Superior temporal gyrus (tissue), 1 donor: ENCODE data around the gene SGPP2.
"Not testable (repeated sequence)": the region's sequence is repeated elsewhere in the genome, so short reads cannot be mapped to it uniquely, and the experiment has no call there.

Experiments used
- DNase-seq: peaks from one replicate; pipeline ENCODE4 v3.0.0-alpha.2; 2016; ENCODE audit errors: extremely low spot score

The SGPP2 gene

DNA sequence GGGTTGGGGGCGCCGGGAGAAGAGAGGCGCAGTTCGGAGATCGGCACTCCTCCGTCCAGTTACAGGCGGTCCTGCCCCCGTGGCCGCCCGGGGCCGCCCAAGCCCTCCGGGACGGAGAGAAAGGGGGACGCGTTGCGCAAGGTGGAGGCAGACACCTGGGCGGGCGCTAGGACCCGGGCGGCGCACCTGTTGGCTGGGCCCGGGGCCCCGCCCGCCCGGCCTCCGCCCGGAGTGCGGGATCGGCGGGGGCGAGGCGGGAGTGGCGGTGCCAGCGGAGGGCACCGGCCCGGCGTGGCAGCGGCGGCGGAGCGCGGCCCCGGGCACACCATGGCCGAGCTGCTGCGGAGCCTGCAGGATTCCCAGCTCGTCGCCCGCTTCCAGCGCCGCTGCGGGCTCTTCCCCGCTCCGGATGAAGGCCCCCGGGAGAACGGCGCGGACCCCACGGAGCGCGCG is at the start of gene SGPP2:
Gene SGPP2 (plus strand): TSS at position 268 of the 453 bp plus-strand sequence. CDS start 60 bp downstream, at position 328.
- DNase-seq = no peak

- no peak for DNase-seq
These were observed 48.5 kb upstream of the SGPP2 start for GRCh38 chr2:222375798-222376197.

GRCh38 chr2:222380456-222380855 is 43.9 kb upstream of the SGPP2 start:
- DNase-seq = no peak

DNA sequence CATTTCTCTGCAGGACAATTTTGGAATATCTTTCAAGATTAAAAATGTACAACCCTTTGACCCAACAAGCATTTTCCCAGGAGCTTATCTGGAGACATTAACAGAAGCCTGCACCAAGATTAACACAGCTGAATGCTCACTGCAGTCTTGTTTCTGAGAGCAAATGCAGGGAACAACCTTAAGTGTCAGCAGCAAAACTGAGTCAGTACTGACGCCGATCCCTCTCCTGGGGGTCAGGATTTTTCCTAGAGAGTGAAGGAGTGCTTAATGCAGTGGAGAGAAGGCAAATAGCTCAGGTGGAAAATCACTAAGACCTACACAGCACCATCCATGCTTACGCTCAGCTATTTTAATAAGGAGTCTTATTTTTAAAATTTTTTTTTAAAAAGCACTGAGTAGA is 42.8 kb upstream of the SGPP2 start:
- DNase-seq = no peak

GRCh38 chr2:222383255-222383654 is 41.1 kb upstream of the SGPP2 start:
- DNase-seq = no peak

GRCh38 chr2:222391743-222392285 is 32.5 kb upstream of the SGPP2 start:
- DNase-seq = no peak

- no peak for DNase-seq
These were observed 30.5 kb upstream of the SGPP2 start for GRCh38 chr2:222393733-222394267.

GRCh38 chr2:222398446-222398885 is 25.9 kb upstream of the SGPP2 start:
- no peak for DNase-seq

GRCh38 chr2:222399038-222399783 is 25.1 kb upstream of the SGPP2 start:
- no peak for DNase-seq

- DNase-seq = no peak
These were observed 20.0 kb upstream of the SGPP2 start for GRCh38 chr2:222404151-222404905.

DNA sequence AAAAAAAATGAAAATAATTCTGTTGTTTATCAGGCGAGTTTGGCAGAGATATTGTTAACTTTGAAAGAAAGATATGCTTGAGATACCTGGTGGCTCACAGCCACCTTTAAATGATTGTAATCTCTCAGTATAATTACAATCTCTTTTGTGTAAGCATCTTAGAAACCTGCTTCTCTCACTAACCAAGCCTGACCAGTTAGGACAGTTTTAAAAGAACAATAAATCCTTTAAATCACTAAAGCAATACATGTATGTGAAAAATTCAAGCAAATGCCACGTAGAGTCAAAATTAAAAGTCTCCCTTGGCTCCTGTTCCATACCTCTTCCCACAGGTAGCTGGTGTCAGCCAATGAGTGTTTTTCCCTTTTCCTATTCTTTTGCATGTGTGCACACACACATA is 15.7 kb upstream of the SGPP2 start:
- no peak for DNase-seq

- no peak for DNase-seq
These were observed 13.8 kb upstream of the SGPP2 start for GRCh38 chr2:222410534-222410933.

DNA sequence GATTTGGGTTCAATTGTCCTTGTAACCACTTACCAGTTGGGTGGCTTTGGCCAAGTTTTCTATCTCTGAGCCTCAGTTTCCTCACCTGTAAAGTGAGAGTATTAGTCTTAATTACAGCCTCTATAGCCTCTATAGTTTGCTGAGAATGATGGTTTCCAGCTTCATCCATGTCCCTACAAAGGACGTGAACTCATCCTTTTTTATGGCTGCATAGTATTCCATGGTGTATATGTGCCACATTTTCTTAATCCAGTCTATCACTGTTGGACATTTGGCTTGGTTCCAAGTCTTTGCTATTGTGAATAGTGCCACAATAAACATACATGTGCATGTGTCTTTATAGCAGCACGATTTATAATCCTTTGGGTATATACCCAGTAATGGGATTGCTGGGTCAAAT is 12.0 kb upstream of the SGPP2 start:
- not testable (repeated sequence) for DNase-seq

DNA sequence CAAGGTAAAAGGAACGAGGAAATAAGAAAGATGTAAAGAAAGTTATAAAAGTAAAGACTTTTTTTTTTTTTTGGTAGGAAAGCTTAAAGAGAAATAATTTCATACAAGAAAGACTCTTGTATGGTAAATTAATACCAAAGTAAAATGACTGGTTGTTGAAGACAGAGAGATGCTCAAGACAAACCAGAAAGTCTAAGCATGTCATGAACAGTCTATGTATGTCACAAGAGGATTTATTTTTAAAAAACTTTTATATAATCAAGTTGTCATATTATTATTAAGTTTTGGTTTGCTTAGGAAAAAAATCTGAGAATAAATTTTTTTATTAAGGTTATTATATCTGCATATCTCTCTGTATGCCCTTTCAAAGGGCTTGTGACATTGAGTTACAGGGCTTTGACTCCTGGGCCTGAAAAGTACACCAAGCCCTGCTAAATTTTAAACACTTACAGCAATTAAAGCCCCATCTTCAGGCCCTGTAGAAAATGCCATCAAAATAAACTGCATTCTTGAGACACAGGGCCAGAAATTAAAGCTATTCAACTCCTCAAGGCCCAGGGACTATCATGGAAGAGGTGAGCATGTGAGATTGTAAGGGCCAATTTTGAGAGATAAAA is 10.9 kb upstream of the SGPP2 start:
- DNase-seq = no peak

DNA sequence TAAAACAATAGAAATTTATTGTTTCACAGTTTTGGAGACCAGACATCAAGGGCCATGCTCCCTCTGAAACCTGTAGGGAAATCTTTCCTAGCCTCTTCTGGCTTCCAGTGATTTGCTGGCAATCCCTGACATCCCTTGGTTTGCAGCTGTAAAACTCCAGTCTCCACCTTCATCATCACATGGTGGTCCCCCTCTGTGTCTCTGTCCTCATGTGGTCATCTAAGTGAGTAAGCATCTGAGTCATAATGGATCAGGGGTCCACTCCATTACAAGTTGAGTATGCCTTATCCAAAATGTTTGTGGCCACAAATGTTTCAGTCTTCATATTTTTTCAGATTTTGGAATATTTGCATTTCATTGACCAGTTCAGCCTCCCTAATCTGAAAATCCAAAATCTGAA is 5.6 kb upstream of the SGPP2 start:
- no peak for DNase-seq

DNA sequence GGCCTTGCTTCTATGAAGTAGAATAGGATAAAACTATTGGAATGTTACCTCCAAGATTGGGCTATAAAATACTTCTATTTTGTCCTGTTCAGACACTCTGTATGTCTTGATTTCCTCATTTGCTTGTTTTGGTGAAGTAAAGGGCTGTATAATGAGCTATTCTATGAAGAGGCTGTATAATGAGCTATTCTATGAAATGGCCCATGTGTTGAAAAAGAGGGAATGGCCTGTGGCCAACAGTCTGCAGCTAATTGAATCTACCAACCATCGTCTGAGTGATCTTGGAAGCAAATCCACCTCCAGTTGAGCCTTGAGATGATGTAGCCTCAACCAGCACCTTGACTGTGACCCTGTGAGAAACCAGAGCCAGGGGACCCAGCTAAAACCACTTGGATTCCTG is 3.8 kb upstream of the SGPP2 start:
- DNase-seq = no peak

DNA sequence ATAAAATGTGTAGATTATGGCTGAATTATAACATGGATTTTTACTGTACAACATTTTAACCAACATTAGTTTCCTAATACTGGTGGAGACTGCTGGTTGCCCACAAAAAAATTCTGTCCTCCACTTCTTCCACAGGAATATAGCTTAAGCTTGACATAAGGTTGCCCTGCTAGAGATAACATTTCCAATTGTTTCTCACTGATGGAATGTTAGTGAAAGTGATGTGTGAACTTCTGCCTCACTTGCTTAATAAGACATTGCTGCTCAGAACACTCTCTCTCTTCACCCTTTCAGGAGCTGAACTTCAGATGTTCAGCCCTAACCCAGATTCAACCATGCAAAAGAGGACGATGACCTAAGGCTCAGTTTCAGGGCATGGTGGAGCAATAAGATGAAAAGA is 2.7 kb upstream of the SGPP2 start:
- no peak for DNase-seq

DNA sequence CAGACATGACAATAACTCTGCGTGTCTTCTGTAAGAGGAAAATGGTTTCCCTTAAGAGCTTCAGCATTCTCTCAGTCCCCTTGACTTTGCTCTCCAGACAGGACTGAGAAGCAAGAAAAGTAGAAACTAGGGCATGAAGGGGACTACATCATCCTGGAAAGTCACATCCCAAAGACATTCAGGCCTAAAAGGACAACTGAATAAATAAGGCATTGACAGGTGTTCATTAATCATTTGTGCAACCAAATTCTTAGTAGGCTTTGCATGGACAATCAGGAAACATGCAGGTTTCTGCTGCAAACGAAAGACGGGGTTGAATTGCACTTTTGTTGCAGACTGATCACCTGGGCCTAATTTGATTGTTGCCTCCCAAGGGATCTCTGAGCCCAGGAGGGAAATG is 1.2 kb upstream of the SGPP2 start:
- DNase-seq = no peak

DNA sequence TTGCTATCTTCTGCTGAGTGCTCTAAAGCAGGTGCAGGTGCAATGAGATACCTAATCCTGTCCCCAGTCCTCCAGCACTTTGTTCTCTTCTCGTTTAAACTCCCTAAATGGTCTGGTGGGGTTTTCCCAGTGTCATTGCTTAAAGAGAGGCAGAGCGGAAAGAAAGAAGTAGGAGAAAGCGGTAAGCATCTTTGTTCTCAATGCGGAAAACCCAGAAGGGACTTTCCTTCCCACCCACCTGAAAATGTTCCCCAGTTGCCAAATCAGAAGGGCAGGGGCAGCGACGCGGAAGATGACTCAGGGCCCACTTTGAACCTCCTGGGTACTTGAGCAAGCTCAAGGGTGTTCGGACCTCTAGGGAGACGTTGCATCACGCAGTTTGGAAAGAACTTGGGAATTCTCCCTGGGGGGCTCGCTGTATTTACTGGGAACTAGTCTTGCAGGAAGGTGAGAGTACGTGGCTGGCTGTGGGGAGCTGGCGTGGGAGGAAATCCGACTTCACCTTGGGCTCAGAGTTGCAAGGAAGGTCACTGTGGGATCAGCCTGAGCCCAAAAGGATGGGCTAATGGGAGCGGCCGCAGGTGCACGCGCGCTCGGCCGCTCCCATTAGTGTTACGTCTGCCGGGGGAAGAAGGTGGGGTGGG is 589 bp upstream of the SGPP2 start:
- DNase-seq = no peak

DNA sequence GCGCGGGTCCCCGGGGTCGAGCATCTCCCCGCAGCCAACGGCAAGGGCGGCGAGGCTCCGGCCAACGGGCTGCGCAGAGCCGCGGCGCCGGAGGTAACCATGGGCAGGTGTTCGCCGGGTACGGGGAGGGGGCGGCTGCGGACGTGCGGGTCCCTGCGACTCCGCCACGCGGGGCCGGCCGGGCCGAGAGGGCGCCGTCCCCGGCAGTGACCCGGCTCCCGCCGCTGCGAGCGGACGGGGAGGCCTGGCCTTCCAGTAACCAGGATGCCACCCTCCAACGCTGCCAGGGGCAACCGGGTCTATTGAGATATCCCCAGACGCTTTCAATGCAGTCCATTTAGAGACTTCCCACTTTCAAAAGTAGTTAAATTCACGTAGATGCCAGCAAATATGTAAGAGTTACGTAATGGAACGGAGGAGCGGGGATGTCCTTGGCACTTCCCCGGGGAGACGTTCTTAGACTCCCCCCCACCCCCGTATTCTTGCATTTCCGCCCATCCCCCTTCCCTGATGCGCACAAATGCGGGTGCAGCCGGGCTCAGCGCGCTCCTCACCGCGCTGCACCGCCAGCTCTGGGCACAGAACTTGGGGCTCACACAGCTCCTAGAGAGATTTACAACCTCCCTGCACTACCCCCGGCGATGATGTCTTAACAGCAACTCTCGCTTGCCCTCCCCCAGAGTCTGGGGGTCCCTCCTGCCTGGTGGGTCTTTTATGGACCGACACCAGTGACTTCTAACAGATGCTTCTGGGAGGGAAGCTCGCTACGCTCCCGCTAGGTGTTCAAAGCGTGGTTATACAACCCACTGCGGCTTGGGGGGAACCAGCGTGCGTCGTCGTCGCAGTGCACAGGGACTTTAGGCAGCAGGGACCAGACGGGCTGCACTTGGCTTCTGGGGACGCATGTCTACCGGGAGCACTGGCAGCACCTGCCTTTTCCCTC is 657 bp downstream of the SGPP2 start:
- peak; percentile 33 for DNase-seq
